ENCODE results near the gene SLC44A2.
"Not testable (repeated sequence)": the region's sequence is repeated elsewhere in the genome, so short reads cannot be mapped to it uniquely, and the experiment has no call there.

SLC44A2 gene

DNA sequence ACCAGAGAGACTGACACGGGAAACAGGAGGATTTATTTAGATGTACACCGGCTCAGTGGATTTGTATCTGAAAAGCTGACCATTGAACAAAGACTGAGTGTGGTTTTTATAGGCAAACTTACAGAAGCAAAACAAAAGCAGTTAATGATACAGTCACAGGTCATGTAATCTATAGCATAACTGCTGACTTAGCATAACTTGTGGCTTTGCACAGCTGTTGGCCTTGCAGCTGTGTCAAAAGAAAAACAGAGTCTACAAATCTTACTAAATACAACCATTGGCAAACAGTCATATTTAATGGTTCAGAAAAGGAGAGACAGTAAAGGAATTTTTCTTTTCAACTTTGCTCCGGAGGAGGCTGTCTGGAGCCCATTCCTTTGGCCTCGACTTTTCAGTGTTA, 26.5 kb downstream of the SLC44A2 start:
- DNase-seq (ENCODE audit: low read depth in 2 of 2) = no peak

DNA sequence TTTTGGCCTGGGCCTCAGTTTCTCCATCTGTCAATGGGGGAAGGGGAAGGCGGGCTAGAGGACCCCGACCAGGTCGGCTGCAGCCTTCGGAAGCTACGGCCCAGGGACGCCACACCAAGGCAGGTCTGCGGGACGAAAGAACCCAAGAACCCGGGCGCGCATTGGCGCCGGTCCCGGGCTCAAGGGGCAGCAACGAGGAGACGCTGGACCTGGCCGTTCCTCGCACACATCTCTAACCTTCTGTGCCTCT, 28.1 kb downstream of the SLC44A2 start:
- DNase-seq (ENCODE audit: low read depth in 2 of 2) = no peak

DNA sequence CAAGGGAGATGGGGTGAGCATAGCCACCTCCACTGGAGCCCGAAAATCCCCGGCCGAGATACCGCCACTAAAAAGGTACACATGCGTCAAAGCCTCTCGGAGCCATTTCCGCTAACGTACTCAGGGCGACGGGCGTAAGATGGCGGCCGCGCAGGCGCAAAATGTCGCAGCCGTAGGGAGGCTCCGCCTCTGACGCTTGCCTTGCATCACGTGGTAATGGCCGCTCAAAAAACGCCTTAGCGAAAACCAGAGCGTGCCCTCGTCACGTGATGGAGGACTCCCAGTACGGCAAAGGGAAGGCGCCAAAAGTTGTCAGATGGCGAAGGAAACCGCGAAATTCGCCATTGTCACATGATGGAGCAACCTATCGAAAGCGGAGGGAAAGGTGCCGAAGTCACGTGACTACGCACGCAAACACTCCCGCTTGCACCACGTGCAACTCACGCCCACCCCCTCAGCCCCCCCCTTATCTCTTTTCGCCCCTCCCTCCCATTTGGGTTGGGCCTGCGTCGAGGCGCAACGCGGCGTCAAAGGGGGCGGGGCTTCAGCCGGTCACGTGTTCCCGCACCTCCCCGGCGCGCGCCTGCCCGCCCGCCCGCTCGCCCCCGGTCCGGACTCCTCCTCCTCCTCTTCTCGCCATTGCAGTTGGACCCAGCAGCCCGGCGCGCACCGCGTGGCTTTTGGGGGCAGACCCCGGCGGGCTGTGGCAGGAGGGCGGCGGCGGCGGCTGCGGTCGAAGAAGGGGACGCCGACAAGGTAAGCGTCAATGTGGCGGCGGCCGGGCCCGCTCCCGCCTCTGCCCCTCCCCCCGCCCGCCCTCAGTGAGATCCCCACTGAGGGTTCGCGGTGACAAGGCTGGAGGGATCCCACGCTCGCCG, 28.6 kb downstream of the SLC44A2 start, which contains the start of gene ILF3:
TSS of gene ILF3 (plus strand) at position 615 of the 878 bp plus-strand sequence. CDS start 16,260 bp downstream, outside the sequence.
- peak; percentile 99 to 100 for DNase-seq (ENCODE audit: low read depth in 2 of 2)

DNA sequence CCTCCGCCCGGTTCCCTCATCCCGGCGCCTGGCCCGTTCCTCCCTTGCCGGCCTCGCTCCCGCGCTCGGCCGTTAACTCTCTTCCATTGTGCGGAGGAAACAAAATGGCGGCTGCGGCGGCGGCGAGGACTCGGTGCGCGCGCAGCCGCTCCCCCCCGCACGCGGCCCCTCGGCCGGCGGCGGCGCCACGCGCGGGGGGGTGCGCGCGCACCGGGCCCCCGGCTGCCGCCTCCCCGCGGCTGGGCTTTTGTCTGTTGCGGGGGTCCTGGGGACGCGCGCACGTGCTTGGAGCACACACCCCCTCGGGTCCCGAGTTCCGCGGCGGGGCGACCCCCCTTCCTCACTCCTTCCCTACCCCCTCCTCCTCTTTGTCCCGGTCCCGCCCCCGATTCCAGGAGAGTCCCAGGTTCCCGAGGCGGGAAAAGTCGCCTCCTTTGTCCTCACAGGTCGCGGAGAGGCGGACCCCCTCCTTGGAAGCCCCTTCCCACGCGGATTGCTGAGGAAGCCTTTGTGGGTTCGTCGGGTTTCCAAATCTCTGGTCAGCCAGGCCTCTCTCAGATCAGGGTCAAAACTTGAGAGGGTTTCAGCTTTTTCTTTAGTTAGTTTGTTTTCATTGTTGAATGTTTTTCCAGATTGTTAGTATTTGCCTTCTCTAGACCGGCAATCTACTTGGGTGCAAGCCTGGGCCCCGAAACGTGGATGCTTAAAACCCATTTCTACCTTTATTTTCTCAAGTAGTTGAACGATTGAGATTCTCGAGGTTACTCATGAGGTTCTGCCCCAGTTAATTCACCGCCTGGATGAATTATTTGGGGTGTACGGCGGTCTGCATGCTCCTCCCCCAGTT, 29.5 kb downstream of the SLC44A2 start:
- DNase-seq (ENCODE audit: low read depth in 2 of 2) = no peak

DNA sequence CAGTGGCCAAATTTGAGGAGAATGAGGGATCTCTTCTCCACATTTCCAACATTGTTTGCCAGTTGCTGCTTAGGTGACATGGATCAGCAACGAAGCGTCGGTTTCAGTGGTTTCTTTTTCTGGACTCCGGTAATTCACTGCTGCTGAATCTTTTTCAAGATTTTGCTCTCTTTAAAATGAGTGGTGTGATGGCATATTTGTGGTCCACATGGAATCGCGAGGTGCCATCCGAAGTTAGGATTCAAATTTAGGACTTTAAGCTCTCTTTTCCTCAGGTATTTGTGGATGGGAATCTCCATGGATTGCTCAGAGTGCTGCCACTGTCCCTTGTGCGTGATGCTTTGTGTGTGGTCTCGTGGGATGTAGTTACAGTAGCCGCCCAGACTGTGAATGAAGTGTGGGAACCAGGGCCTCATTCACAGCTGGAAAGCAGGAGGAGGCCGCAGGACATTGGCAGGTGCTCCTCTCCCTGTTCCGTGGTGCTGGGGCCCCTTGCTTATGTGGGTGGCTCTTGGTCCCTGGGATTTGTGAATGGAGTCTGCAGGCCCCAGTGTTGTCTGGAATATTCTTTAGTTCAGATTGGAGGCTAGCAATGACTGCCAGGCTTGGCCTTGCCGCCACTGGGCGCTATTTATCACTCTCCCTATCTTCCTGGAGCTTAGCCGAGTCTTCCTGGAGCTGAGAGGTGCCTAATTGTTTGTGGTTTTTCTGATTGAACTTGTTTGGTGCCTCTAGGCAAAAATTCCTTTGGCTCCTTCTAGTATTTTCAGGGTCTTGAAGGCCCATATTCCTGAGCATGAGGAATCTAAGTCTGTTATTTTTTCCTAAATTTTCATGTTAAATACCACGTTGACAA, 30.3 kb downstream of the SLC44A2 start:
- no peak for DNase-seq (ENCODE audit: low read depth in 2 of 2)

DNA sequence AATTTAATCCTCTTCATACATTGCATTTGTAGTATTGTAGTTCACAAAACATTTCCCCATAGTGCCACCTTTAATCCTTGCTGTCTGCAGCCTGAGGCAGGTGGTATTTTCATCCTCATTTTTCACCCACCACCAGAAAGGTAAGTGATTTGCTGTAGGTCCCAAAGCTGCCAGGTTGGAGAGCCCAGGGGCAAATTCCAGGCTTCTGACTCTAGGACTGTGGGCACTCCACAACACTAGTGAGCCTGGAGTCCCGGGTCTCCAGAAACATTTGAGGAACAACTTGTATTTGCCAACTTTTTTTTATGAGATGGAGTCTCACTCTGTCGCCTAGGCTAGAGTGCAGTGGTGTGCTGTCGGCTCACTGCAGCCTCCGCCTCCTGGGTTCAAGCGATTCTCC, 35.0 kb downstream of the SLC44A2 start:
- DNase-seq (ENCODE audit: low read depth in 2 of 2) = no peak

DNA sequence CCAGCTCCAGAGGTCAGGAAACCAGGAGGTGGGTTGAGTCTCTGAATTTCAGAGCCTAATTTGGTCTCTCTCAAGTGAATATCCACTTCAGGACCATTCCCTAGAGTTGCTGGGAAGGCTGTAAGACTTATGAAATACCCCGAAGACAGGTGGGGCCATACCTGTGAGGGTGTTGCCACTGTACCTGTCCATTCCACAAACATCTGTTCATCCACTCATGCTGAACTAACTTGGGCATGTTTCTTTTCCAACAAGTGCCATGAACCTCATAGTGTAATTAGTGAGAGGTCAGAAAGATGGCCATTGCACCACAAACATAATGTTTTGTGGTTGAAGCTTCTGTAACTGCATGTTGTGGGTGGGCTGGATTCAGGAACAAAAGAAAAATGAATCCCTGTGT, 36.6 kb downstream of the SLC44A2 start:
- DNase-seq (ENCODE audit: low read depth in 2 of 2) = no peak

DNA sequence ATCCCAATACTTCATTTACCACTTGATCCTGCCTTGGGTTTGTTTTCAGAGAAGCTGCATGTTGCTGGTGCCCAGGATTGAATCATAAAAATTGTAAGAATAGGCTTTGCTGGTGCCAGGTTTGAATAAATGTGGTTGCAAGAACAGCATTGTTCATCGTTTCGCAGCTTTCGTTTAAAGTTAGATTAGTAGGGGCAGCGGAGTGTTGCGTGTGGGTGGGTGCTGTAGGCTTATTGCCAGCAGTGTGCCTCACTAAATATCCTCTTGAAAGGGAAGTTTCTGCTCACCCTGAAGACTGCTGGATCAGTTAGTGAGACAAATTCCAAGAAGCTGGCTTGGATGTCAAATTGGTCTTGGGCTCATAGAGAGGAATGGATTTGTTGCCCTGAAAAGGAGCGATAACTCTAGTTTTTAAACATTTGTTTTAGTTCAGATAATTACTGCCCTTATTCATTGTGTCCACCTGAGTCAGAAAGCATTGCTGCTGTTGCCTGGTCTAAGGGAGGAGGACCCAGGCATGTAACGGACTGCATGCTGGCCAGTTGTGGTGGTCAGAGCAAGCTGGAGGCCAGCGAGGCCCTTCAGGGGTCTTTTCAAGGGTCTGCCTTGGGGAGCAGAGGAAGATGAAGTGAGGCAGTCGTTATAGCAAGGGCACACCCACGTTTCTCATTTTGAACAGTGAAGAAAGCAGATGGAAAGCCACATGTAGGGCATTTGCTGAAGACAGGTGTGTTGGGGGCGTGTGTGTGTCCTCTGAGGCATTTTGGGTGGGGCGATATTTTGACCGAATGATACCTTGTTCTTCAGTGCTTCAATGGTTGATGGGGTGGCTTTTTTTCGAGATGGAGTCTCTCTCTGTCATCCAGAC, 37.3 kb downstream of the SLC44A2 start:
- no peak for DNase-seq (ENCODE audit: low read depth in 2 of 2)

DNA sequence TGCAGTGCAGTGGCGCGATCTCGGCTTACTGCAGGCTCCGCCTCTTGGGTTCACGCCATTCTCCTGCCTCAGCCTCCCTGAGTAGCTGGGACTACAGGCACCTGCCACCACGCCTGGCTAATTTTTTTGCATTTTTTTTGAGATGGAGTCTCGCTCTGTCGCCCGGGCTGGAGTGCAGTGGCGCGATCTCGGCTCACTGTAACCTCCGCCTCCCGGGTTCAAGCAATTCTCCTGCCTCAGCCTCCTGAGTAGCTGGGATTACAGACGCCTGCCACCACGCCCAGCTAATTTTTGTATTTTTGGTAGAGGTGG, 37.9 kb downstream of the SLC44A2 start:
- DNase-seq (ENCODE audit: low read depth in 2 of 2) = not testable (repeated sequence)

DNA sequence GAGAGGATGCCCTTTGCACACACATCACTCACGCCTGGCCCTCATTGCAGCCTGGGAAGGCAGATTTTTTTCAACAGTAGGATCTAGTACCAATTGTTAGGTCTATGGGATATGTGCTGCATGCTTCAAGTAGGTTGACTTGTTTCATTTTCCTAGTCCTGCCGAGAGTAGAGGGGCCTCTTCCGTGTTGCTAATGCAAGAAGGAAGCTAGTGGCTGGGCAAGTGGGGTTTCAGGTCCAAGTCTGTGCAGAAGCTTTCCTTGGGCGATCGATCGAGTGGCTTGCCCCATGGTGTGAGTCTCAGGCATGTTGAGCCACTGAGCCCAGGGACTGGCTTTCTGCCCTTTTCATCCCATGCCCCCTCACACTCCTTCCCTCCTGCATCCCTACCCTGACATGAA, 42.5 kb downstream of the SLC44A2 start:
- no peak for DNase-seq (ENCODE audit: low read depth in 2 of 2)

DNA sequence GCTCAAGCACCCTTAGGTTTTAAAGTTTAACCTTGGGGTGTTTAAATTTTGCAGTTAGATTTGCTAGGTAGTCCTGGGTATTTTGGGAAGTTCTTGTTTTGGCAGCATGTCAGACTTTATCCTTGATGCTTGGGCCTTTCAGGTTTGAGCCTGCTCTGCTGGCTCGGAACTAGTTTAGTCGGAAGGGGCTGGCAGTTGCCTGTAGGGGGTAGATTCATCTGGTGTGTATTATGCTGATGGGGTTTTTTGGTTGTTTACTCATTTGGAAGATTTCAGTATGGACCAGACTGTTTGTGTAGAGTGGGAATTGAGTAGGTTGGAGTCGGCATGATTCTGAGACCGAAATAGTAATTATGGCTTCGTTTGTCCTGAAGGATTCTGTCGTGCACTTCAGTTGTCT, 43.9 kb downstream of the SLC44A2 start:
- no peak for DNase-seq (ENCODE audit: low read depth in 2 of 2)

DNA sequence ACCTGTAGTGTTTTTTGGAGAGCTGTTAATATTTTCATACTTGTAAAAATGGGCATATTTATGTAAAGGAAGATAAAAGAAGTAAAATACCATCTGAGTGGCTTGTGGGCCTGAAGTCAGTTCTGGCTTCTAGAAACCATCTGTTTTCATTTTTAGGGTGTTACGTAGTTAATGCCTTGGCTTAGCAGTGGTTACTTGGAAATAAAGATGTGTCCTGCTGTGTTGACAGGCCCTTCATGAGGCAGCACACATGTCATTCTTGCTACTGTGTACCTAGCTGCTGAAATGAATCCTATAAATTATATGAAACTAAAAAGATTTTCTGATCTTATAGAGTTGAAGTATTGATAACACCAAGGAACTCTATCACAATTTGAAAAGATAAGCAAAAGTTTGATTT, 44.8 kb downstream of the SLC44A2 start:
- DNase-seq (ENCODE audit: low read depth in 2 of 2) = no peak

DNA sequence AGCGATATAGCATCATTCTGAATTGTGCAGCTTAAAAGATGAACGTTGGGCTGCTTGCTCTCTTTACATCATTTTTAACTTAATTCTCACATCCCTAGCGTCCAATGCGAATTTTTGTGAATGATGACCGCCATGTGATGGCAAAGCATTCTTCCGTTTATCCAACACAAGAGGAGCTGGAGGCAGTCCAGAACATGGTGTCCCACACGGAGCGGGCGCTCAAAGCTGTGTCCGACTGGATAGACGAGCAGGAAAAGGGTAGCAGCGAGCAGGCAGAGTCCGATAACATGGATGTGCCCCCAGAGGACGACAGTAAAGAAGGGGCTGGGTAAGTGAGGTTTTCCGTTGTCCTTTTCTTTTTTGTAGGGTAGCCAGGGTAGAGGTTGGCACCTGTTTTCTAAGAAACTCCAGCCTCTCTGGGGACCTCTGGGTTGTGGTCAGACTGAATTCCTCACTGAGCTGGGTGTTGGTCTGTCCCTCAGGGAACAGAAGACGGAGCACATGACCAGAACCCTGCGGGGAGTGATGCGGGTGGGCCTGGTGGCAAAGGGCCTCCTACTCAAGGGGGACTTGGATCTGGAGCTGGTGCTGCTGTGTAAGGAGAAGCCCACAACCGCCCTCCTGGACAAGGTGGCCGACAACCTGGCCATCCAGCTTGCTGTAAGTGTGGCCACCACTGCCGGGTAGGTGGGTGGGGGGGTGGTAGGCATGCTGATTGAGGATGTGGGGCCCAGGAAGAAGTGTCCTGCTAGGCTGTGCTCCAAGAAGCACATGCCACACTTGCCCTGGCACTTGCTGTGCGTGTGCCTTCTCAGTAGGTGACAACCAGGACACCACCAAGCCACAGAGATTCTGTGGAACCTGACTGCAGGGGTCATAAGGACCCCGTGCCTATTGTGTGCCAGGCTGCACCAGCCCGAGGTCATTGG, 45.8 kb downstream of the SLC44A2 start:
- no peak for DNase-seq (ENCODE audit: low read depth in 2 of 2)

DNA sequence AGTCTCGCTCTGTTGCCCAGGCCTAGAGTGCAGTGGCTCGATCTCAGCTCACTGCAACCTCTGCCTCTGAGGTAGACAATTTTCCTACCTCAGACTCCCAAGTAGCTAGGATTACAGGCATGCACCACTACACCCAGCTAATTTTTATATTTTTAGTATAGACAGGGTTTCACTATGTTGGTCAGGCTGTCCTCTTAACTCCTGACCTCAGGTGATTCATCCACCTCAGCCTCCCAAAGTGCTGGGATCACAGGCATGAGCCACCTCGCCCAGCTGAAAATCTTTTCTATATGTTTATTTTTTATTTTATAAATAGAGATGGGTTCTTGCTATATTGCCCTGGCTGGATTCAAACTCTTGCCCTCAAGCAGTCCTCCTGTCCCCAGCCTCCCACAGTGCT, 46.6 kb downstream of the SLC44A2 start:
- not testable (repeated sequence) for DNase-seq (ENCODE audit: low read depth in 2 of 2)

DNA sequence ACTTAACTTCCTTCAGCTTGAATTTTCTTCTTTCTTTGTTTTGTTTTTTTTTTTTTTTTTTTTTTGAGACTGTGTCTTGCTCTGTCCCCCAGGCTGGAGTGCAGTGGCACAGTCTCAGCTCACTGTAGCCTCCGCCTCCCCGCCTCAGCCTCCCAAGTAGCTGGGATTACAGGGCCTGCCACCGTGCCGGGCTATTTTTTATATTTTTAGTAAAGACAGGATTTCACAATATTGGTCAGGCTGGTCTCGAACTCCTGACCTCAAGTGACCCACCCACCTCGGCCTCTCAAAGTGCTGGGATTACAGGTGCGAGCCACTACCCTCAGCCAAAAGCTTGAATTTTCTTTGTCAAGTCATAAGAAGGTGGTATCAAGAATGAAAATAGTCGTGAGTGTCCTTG, 49.9 kb downstream of the SLC44A2 start:
- DNase-seq (ENCODE audit: low read depth in 2 of 2) = not testable (repeated sequence)

DNA sequence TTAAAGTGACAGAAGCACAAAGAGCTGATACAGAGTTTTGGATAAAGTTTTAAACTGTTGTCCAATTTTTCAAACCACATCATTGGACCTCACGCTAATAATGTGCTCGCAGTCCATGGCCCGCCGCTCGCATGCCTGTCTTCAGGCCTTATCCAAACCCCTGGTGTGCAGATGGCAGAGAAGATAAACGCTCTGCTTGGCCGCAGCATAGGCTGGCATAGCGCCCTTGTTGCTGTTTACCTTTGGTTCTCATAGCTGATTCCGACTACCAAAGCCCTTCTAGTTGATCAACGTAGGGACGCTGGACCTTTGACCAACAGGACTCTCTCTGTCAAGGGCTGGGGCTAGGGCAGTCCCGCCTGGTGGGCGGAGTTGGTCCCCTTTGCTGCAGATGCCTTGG, 52.4 kb downstream of the SLC44A2 start:
- no peak for DNase-seq (ENCODE audit: low read depth in 2 of 2)

DNA sequence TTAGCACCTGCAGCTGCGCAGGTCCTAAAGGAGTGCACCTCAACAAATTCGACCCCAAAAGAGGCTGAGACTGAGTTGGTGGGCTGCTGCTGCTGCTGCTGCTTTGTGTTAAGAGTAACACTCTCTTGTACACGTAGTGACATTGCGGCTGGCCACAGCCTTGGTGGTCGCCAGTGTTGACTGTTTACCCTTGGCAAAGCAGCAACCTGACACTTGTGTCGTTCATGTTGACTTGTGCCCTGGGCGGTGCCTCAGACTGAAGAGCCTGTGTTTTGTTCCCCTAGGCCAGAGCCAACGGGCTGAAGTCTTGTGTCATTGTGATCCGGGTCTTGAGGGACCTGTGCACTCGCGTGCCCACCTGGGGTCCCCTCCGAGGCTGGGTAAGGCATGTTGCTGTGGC, 53.5 kb downstream of the SLC44A2 start:
- DNase-seq (ENCODE audit: low read depth in 2 of 2) = no peak

DNA sequence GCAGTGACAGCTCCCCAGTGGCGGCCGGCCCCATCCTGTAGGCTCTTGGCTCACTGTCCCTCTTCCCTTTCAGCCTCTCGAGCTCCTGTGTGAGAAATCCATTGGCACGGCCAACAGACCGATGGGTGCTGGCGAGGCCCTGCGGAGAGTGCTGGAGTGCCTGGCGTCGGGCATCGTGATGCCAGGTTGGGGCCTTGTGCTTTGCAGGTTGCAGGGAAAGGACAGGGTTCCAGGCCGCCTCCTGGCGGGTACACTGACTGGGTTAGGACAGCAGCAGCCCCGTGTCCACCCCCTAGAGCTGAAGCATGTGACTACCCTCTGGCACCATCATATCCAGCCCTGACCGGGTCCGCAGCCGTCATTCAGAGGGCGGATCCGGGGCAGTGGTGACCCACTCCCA, 54.4 kb downstream of the SLC44A2 start:
- DNase-seq (ENCODE audit: low read depth in 2 of 2) = no peak

DNA sequence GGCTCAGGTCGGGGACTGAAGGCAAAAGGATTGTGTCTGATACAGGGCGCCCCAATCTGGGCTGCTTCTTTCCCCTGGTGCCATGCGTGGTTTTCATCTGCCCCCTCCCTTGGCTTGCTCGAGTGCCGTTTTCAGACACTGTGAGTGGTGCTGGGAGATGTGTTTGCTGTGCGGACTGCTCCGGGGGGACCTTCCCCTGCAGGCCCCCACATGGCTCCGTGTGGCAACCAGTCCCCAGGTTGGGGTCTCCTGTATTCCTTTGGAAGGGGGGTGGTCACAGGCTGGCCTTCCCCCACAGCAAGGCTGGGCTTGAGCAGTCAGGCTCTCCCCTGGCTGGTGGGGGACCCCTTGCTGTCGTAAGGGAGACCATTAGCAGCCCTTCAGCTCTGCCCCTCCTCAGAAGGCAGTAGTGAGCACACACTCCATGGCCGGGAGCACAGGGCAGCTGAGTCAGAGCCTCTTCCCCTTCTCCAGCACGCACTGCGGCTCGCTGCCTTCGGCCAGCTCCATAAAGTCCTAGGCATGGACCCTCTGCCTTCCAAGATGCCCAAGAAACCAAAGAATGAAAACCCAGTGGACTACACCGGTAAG, 55.3 kb downstream of the SLC44A2 start:
- DNase-seq (ENCODE audit: low read depth in 2 of 2) = no peak

DNA sequence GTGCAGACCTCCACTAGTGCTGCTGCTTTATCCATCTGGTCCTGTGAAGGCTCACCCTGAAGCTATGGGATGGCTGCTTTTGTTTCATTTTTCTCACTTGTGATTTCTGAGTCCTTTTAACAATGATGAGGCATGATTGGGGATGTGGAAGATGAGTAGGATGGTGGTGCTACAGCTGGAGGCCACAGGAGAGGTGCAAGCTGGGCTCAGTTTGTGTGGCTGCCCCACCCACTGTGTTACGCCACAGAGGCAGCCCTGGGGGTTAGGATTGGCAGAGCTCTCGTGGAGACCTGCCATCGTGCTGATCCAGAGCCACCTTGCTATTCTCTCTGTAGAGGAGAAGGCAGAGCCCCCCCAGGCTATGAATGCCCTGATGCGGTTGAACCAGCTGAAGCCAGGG, 56.3 kb downstream of the SLC44A2 start:
- DNase-seq (ENCODE audit: low read depth in 2 of 2) = no peak

Measured in stimulated activated CD8-positive, alpha-beta memory T cell treated with anti-CD3 and anti-CD28 coated beads, Interleukin-7, amount 100 ng/mL, for 1 hour (primary cell).